ENCODE data around the gene RHOXF1. TPM values are rescaled to one million over a fixed set of nuclear protein-coding genes. Genes with fewer than 3 reads are reported as not detected.
"Not testable (repeated sequence)": the region's sequence is repeated elsewhere in the genome, so short reads cannot be mapped to it uniquely, and the experiment has no call there.

The RHOXF1 gene, protein sequence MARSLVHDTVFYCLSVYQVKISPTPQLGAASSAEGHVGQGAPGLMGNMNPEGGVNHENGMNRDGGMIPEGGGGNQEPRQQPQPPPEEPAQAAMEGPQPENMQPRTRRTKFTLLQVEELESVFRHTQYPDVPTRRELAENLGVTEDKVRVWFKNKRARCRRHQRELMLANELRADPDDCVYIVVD
- total RNA-seq (2021; fragmentation: NEBNext Ultra II Directional; extraction: Animal tissue kit (Norgen Biotek cat#: 25700)) = not detected
- long read RNA-seq = 0 reads

DNA sequence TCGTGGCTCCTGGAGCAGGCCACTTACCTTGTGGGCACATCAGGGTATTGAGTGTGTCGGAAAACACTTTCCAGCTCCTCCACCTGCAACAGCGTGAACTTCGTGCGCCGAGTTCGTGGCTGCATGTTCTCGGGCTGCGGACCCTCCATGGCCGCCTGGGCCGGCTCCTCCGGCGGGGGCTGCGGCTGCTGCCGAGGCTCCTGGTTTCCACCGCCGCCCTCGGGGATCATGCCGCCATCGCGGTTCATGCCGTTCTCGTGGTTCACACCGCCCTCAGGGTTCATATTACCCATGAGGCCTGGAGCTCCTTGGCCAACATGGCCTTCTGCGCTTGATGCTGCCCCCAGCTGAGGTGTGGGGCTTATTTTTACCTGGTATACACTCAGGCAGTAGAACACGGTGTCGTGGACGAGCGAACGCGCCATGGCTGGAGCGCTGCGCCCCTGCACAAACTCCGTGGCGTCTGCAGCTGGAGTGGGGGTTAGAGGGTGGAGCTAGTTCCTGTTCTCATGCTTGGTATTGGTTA, at the start of gene RHOXF1:
Gene RHOXF1 (minus strand): TSS at position 476 of the 526 bp plus-strand sequence. CDS start 51 bp downstream, at position 425.
- no peak for DNase-seq
- no peaks in the 10 kb centered on the region for H3K9me3 Mint-ChIP-seq
- no peaks in the 10 kb centered on the region for H3K36me3 Mint-ChIP-seq (ENCODE audit: low read depth)
- TF ChIP-seq, protein P1, sequence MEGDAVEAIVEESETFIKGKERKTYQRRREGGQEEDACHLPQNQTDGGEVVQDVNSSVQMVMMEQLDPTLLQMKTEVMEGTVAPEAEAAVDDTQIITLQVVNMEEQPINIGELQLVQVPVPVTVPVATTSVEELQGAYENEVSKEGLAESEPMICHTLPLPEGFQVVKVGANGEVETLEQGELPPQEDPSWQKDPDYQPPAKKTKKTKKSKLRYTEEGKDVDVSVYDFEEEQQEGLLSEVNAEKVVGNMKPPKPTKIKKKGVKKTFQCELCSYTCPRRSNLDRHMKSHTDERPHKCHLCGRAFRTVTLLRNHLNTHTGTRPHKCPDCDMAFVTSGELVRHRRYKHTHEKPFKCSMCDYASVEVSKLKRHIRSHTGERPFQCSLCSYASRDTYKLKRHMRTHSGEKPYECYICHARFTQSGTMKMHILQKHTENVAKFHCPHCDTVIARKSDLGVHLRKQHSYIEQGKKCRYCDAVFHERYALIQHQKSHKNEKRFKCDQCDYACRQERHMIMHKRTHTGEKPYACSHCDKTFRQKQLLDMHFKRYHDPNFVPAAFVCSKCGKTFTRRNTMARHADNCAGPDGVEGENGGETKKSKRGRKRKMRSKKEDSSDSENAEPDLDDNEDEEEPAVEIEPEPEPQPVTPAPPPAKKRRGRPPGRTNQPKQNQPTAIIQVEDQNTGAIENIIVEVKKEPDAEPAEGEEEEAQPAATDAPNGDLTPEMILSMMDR (IDR thresholded peaks at IDR 0.05) = no peak
- peaks cover 20% of the 10 kb centered on the region for H3K4me1 Mint-ChIP-seq (ENCODE audit: low read depth)
- no peak within 1 kb of the TSS for H3K4me3 Mint-ChIP-seq
- H3K27ac Mint-ChIP-seq = no peak within 1 kb of the TSS
- H3K27me3 Mint-ChIP-seq (ENCODE audit: insufficient read depth) = peaks cover 3% of the 10 kb centered on the region

DNA sequence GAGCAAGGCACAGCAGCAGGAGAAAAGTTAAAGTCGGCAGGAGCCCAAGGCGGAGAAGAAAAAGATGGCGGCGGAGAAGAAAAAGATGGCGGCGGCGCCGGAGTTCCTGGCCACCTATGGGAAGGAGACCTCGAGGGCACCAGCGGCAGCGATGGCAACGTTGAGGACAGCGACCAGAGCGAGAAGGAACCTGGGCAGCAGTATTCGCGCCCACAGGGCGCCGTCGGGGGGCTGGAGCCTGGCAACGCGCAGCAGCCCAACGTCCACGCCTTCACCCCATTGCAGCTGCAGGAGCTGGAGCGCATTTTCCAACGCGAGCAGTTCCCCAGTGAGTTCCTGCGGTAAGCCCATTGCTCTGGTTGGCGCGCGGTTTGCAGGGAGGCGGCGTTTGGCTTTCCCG, 43.4 kb upstream of the RHOXF1 start:
- not testable (repeated sequence) for H3K27me3 Mint-ChIP-seq (ENCODE audit: insufficient read depth); H3K27ac Mint-ChIP-seq; H3K4me1 Mint-ChIP-seq (ENCODE audit: low read depth); H3K9me3 Mint-ChIP-seq; H3K4me3 Mint-ChIP-seq; DNase-seq; H3K36me3 Mint-ChIP-seq (ENCODE audit: low read depth)

DNA sequence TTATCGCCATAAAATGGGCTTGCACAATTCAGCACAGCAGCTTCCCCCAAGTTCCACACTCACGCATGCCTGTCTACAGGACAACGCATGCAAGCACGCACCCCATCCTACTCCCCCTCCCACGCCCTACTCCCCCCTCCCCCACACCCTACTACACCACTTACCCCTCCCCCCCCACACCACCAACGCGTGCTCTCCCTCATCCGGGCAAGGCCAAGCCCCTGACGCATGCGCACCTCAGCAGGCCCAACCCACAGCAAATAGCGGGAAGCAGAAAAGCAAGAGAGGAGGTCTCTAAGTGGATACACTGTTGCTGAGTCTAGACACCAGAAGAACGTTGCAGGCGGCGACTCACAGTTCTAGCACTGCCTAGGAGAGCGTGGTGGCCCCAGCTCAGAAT, 42.6 kb upstream of the RHOXF1 start, which contains the start of gene RHOXF2:
Gene RHOXF2 (plus strand): TSS at position 301 of the 400 bp plus-strand sequence. CDS start 138 bp downstream, outside the sequence.
- H3K27me3 Mint-ChIP-seq (ENCODE audit: insufficient read depth); DNase-seq; H3K9me3 Mint-ChIP-seq; H3K27ac Mint-ChIP-seq; H3K4me3 Mint-ChIP-seq; H3K4me1 Mint-ChIP-seq (ENCODE audit: low read depth); H3K36me3 Mint-ChIP-seq (ENCODE audit: low read depth): not testable (repeated sequence)

DNA sequence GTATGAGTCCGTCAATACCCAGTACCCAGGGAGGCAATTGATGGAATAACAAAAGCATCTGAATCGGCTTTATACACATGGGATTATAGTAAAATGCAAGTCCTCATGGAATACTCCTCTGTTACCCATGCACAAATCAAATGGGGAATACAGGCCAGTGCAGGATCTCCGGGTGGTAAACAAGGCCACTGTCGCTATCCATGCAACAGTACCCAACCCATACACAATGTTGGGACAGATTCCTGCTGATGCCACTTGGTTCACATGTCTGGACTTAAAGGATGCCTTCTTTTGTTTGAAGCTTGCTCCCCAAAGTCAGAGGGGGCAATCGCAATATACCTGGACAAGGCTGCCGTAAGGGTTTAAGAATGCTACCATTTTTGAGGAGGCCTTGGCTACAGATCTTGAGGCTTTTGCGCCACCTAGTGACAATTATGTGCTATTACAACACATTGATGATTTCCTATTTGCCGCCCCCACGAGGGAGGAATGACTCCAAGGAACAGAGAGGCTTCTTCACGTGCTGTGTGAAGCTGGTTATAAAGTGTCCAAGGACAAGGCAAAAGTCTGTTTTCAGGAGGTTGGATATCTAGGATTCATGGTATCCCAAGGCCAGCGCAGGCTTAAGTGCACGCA, 34.5 kb upstream of the RHOXF1 start:
- DNase-seq; H3K27me3 Mint-ChIP-seq (ENCODE audit: insufficient read depth); H3K4me1 Mint-ChIP-seq (ENCODE audit: low read depth); H3K9me3 Mint-ChIP-seq; H3K27ac Mint-ChIP-seq; H3K36me3 Mint-ChIP-seq (ENCODE audit: low read depth); H3K4me3 Mint-ChIP-seq: not testable (repeated sequence)

DNA sequence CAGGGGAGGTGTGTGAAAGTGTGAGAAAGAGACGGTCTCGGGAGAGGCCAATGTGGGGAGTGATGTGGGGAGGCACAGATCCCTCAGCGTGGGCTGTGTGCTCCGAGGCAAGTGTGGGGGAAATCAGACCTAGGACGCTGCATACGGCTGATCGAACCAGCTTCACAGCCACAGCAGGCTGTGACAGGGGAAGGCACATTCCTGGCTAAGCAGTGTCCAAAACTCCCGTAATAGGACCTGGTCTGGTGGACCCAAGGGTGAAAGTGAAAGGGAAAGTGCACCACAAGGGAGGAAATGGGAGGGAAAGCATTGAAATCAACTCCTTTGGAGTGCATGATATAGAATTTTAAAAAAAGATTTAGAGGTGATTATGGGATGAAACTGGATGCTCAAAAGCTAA, 31.8 kb upstream of the RHOXF1 start:
- Mint-ChIP-seq H3K36me3 (ENCODE audit: low read depth) (peaks cover 5% of the 10 kb centered on the region), H3K4me1 (ENCODE audit: low read depth) (peaks cover 10% of the 10 kb centered on the region; the same call in 1 of the 2 replicates), H3K4me3 (peak overlapping the region; percentile 62), H3K27me3 (ENCODE audit: insufficient read depth) (peaks cover 8% of the 10 kb centered on the region), H3K9me3 (peaks cover 7% of the 10 kb centered on the region), H3K27ac (no peak overlapping the region)
- TF ChIP-seq, protein P1 (IDR thresholded peaks at IDR 0.05) = no peak
- no peak for DNase-seq

DNA sequence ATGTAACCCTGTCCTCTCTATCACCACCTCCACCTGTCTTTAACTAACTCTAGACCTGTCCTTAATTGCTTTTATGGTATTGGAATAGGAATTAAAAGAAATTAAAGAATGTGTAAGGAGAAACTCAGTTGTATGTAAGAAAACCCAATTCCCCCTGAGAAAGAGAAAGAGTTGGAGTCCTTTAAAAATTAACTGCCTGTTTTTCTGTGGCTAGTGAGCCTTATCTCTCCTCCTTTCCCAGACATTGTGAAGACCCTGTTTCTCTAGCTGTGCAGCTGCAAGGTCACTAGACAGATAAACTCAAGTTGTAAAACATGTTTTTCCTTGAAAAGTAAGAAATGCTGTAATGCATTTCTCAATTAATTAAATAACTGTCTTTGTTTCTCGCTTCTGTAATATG, 30.6 kb upstream of the RHOXF1 start:
- H3K36me3 Mint-ChIP-seq (ENCODE audit: low read depth); H3K4me3 Mint-ChIP-seq; H3K9me3 Mint-ChIP-seq; H3K27ac Mint-ChIP-seq; DNase-seq: not testable (repeated sequence)
- peaks cover 10% of the 10 kb centered on the region; the same call in 1 of the 2 replicates for H3K4me1 Mint-ChIP-seq (ENCODE audit: low read depth)
- H3K27me3 Mint-ChIP-seq (ENCODE audit: insufficient read depth) = peaks cover 12% of the 10 kb centered on the region

DNA sequence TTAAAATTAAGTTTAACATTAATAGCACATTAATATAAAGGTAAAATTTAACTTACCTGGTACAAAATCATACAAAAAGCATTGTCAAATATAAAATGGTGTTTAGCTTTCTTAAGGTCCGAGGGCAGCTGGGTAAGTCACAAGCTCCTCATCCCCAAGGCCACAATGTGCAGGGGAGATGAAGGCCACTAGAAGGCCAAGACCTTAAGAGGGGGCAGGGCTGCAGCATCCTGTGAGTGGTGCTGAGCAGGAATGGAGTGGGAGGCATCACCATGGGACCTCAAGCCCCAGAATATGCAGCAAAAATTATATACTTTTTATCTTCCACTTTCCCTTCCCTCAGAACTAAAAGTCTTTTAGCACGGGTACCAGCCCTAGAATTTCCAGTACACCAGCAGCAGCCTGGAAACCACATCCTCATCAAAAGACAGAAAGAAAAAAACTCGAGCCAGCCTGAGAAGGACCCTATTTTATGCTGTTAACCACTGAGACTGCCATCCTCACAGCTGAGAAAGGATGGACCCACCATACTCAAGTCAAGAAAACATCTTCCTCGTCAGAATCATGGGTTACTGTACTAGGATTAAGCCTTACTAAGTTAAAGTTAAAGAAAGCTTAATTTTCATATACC, 29.7 kb upstream of the RHOXF1 start:
- TF ChIP-seq, protein P1 (IDR thresholded peaks at IDR 0.05) = no peak
- Mint-ChIP-seq H3K27me3 (ENCODE audit: insufficient read depth) (peaks cover 12% of the 10 kb centered on the region), H3K9me3 (peaks cover 7% of the 10 kb centered on the region), H3K36me3 (ENCODE audit: low read depth) (peaks cover 5% of the 10 kb centered on the region), H3K4me3 (no peak overlapping the region), H3K27ac (no peak overlapping the region), H3K4me1 (ENCODE audit: low read depth) (peaks cover 10% of the 10 kb centered on the region; the same call in 1 of the 2 replicates)
- no peak for DNase-seq
